Mesenchymal stem cell (in vitro differentiated cells and primary cell): Measurements from ENCODE around the gene TOMM70.
A peak's percentile ranks its signal among the peaks of the same experiment; 100 is the strongest.

ENCODE experiments used
- DNase-seq: peaks from one replicate; pipeline ENCODE4 v3.0.0-alpha.2; 2013
- H2AFZ ChIP-seq: one replicate; pipeline ENCODE4 v1.6.1; 2013; ENCODE audit warnings: low read depth, mild to moderate bottlenecking, control low read depth, inconsistent platforms, low read length, moderate library complexity
- H2AK5ac ChIP-seq: 2 replicates; pipeline ENCODE4 v1.6.1; 2013; ENCODE audit warnings: low read length, moderate library complexity, mild to moderate bottlenecking, inconsistent platforms; ENCODE audit not compliant: severe bottlenecking
- H2BK120ac ChIP-seq: one replicate; pipeline ENCODE4 v1.6.1; 2013; ENCODE audit warnings: low read depth, mild to moderate bottlenecking, inconsistent platforms, low read length, moderate library complexity
- H2BK12ac ChIP-seq, 2 experiments: one replicate each; pipeline ENCODE4 v1.6.1; 2013; ENCODE audit warnings: inconsistent platforms in 2 of 2, low read length in 2 of 2, mild to moderate bottlenecking in 2 of 2, moderate library complexity in 2 of 2, control low read depth in 1 of 2
- H2BK15ac ChIP-seq: one replicate; pipeline ENCODE4 v1.6.1; 2013; ENCODE audit warnings: mild to moderate bottlenecking, low read depth, inconsistent platforms; ENCODE audit not compliant: poor library complexity, severe bottlenecking
- H2BK5ac ChIP-seq: 2 replicates; pipeline ENCODE4 v1.6.1; 2013; ENCODE audit warnings: low read depth, mild to moderate bottlenecking, low read length, control low read depth, inconsistent platforms; ENCODE audit not compliant: poor library complexity, severe bottlenecking
- H3K14ac ChIP-seq, 2 experiments: one replicate each; pipeline ENCODE4 v1.6.1; 2013; ENCODE audit warnings: inconsistent platforms in 2 of 2, low read length in 2 of 2, control low read depth in 1 of 2, mild to moderate bottlenecking in 1 of 2, moderate library complexity in 1 of 2
- H3K18ac ChIP-seq, 2 experiments: one replicate each; pipeline ENCODE4 v1.6.1; 2013; ENCODE audit warnings: inconsistent platforms in 2 of 2, low read length in 2 of 2, control low read depth in 1 of 2, low read depth in 1 of 2, mild to moderate bottlenecking in 1 of 2
- H3K23ac ChIP-seq, 2 experiments: one replicate each; pipeline ENCODE4 v1.6.1; 2013; ENCODE audit warnings: inconsistent platforms in 2 of 2, low read length in 2 of 2, mild to moderate bottlenecking in 2 of 2, moderate library complexity in 2 of 2, control low read depth in 1 of 2
- H3K27ac ChIP-seq: 2 replicates; pipeline ENCODE4 v1.5.1; 2013; ENCODE audit warnings: mild to moderate bottlenecking, moderate library complexity, low read length, control low read depth, inconsistent platforms; ENCODE audit not compliant: poor library complexity, severe bottlenecking
- H3K27me3 ChIP-seq, 2 experiments: 2 replicates each; pipeline versions ENCODE4 v1.6.1 to v1.7.0; 2013; ENCODE audit warnings: low read length in 2 of 2, mild to moderate bottlenecking in 2 of 2, moderate library complexity in 2 of 2, control low read depth in 1 of 2, inconsistent platforms in 1 of 2; ENCODE audit not compliant: control insufficient read depth in 1 of 2, insufficient read depth in 1 of 2
- H3K36me3 ChIP-seq, 2 experiments: 2 replicates each; pipeline versions ENCODE4 v1.6.1 to v1.7.0; 2013; ENCODE audit warnings: low read length in 2 of 2, control low read depth in 1 of 2, inconsistent platforms in 1 of 2, low read depth in 1 of 2, mild to moderate bottlenecking in 1 of 2; ENCODE audit not compliant: insufficient read depth in 2 of 2, control insufficient read depth in 1 of 2
- H3K4ac ChIP-seq, 2 experiments: one replicate each; pipeline ENCODE4 v1.6.1; 2013; ENCODE audit warnings: inconsistent platforms in 2 of 2, low read length in 2 of 2, mild to moderate bottlenecking in 2 of 2, moderate library complexity in 2 of 2, control low read depth in 1 of 2, low read depth in 1 of 2
- H3K4me1 ChIP-seq: 2 replicates; pipeline ENCODE4 v1.6.1; 2013; ENCODE audit warnings: low read depth, low read length, control low read depth; ENCODE audit not compliant: control insufficient read depth, insufficient read depth
- H3K4me2 ChIP-seq: 2 replicates; pipeline ENCODE4 v1.6.1; 2013; ENCODE audit warnings: low read length, mild to moderate bottlenecking, inconsistent platforms; ENCODE audit not compliant: poor library complexity, severe bottlenecking
- H3K4me3 ChIP-seq, 2 experiments: 2 replicates each; pipeline versions ENCODE4 v1.5.1 to v1.7.0; 2013; ENCODE audit warnings: low read length in 2 of 2, mild to moderate bottlenecking in 2 of 2, control low read depth in 1 of 2, low read depth in 1 of 2; ENCODE audit not compliant: insufficient read depth in 1 of 2
- H3K79me1 ChIP-seq: replicated peaks from 2 replicates; pipeline ENCODE4 v1.6.1; 2013; ENCODE audit warnings: mild to moderate bottlenecking, control low read depth, low read length, inconsistent platforms; ENCODE audit not compliant: poor library complexity, severe bottlenecking
- H3K9ac ChIP-seq: 2 replicates; pipeline ENCODE4 v1.7.0; 2013; ENCODE audit warnings: mild to moderate bottlenecking, low read length, moderate library complexity
- H3K9me3 ChIP-seq: 2 replicates; pipeline ENCODE4 v1.7.0; 2013; ENCODE audit warnings: mild to moderate bottlenecking, low read length; ENCODE audit not compliant: control insufficient read depth
- H4K8ac ChIP-seq: one replicate; pipeline ENCODE4 v1.6.1; 2013; ENCODE audit warnings: inconsistent platforms, mild to moderate bottlenecking, low read length, moderate library complexity
- H4K91ac ChIP-seq: one replicate; pipeline ENCODE4 v1.6.1; 2013; ENCODE audit warnings: mild to moderate bottlenecking, low read length, inconsistent platforms
- WGBS: methylation state at CpG from one replicate; pipeline ENCODE4 v1.1.7; 2013; ENCODE audit warnings: mixed read lengths; 5-methylcytosine and 5-hydroxymethylcytosine counted together

The TOMM70 gene

DNA sequence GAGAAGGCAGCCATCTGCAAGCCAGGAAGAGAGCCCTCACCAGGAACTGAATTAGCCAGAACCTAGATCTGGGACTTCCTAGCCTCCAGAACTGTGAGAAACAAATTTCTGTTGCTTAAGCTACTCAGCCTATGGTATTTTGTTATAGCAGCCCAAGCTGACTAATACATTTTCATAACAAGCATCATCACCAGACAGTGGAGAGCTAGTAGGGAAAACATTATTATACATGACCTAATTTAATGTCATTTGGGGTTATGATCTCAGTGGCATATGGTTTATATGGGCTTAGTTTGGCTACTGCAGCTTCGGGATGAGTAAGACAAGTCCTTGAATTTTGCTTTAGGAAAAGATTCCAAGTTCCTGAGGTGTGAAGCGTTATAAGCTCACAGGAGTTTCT lies 36.1 kb upstream of the TOMM70 start:
- no peak overlapping the region for H2BK15ac ChIP-seq
- H2BK12ac ChIP-seq: no peak overlapping the region
- WGBS: 93% methylated on average over 2 of the region's 2 CpGs
- H4K91ac ChIP-seq: no peak overlapping the region
- no peak overlapping the region for H2AFZ ChIP-seq
- H2BK5ac ChIP-seq: no peak overlapping the region
- no peaks in the 10 kb centered on the region for H3K36me3 ChIP-seq
- no peak overlapping the region for H2AK5ac ChIP-seq
- no peak overlapping the region for H3K4me2 ChIP-seq
- no peak overlapping the region for H3K14ac ChIP-seq
- no peaks in the 10 kb centered on the region for H3K27me3 ChIP-seq
- H2BK120ac ChIP-seq: no peak overlapping the region
- no peak overlapping the region for H3K23ac ChIP-seq
- no peak overlapping the region for H3K9ac ChIP-seq
- no peak overlapping the region for H3K27ac ChIP-seq
- no peak overlapping the region for H3K18ac ChIP-seq
- H3K79me1 ChIP-seq: no peaks in the 10 kb centered on the region
- H3K9me3 ChIP-seq: peaks cover 13% of the 10 kb centered on the region
- H3K4me3 ChIP-seq: no peak overlapping the region
- H3K4ac ChIP-seq: no peak overlapping the region
- no peaks in the 10 kb centered on the region for H3K4me1 ChIP-seq
- H4K8ac ChIP-seq: no peak overlapping the region
- DNase-seq: peak; percentile 4

DNA sequence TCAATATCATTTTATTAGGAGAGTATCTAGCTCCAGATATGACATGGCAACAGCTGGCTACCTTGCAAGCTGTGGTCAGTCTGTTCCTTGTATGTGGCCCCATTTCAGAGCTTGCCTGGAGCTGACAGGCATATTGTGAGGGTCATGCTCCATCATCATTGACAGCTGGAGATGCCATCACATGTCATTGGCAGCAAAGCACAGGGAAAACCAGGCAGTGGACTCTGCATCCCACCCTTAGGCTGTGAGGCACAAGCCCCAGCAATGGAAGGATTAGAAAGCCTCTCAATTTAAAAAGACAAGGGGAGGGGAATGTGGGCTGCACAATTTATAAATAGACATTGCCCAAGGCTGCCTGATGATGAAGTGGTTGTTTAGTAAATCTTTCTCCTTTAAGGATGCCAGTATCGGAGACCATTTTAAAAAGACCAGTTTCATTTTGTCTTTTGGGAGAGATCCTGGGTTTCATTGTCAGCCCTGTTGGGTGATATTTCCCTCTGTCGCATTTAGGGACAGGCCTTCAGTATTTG lies 28.4 kb upstream of the TOMM70 start:
- Histone ChIP-seq H3K9me3 (no peaks in the 10 kb centered on the region), H3K4me3 (no peak overlapping the region), H3K9ac (no peak overlapping the region), H2AK5ac (no peak overlapping the region), H3K4me2 (no peak overlapping the region), H3K18ac (no peak overlapping the region), H2BK5ac (no peak overlapping the region), H2BK120ac (no peak overlapping the region), H3K27me3 (no peaks in the 10 kb centered on the region), H2BK12ac (no peak overlapping the region), H3K4me1 (no peaks in the 10 kb centered on the region), H3K14ac (no peak overlapping the region), H3K27ac (no peak overlapping the region), H4K91ac (no peak overlapping the region), H3K79me1 (no peaks in the 10 kb centered on the region), H3K36me3 (no peaks in the 10 kb centered on the region), H4K8ac (no peak overlapping the region), H2BK15ac (no peak overlapping the region), H3K4ac (no peak overlapping the region), H2AFZ (no peak overlapping the region), H3K23ac (peak overlapping the region in 1 of 2 experiments; percentile 93)
- DNase-seq: no peak
- WGBS: 91% methylated on average over 2 of the region's 2 CpGs

GRCh38 chr3:100427699-100428098 lies 26.8 kb upstream of the TOMM70 start:
- Histone ChIP-seq H3K4me1 (no peaks in the 10 kb centered on the region), H3K9me3 (no peaks in the 10 kb centered on the region), H2AFZ (no peak overlapping the region), H3K9ac (no peak overlapping the region), H3K18ac (no peak overlapping the region), H3K79me1 (no peaks in the 10 kb centered on the region), H3K27ac (no peak overlapping the region), H2BK5ac (no peak overlapping the region), H3K14ac (no peak overlapping the region), H4K91ac (no peak overlapping the region), H2BK120ac (no peak overlapping the region), H3K4ac (no peak overlapping the region), H2BK15ac (no peak overlapping the region), H3K36me3 (no peaks in the 10 kb centered on the region), H3K23ac (no peak overlapping the region), H3K4me2 (no peak overlapping the region), H3K4me3 (no peak overlapping the region), H4K8ac (no peak overlapping the region), H2AK5ac (no peak overlapping the region), H3K27me3 (no peaks in the 10 kb centered on the region), H2BK12ac (no peak overlapping the region)
- 81% methylated on average over 2 of the region's 2 CpGs for WGBS
- peak; percentile 16 for DNase-seq

DNA sequence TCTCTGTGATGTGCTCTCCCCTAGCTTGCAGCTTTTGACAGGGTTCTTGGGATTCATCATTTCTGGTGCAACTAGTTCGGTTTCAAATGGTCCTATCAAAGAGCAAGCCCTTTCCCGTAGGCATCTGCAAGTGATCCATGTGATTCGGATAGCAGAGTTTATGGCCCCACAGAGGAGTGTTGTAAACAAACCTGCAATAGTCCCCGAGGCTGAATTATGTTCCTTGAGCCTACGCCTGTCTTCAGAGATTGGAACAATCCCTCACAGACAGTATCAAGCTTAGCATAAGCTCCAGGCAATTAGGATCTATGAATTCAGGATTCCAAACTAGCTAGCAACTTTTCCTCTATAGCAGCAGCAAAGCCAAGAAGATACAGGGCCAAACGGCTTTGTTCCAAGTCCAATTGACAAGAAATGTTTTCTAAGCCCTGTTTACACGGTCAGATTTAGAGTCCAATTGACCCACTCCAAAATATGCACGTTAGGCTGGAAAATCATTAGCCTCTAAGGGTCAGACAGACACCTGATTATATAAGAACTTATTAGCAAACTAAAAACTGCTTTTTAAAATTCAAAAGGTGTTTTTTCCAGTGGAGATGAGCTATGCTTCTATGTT lies 25.3 kb upstream of the TOMM70 start:
- H3K4ac ChIP-seq: no peak overlapping the region
- H3K4me2 ChIP-seq: no peak overlapping the region
- no peak overlapping the region for H2BK5ac ChIP-seq
- no peak overlapping the region for H3K4me3 ChIP-seq
- no peak overlapping the region for H2AK5ac ChIP-seq
- H3K23ac ChIP-seq: peak overlapping the region in 1 of 2 experiments; percentile 89
- no peak overlapping the region for H4K91ac ChIP-seq
- H2BK120ac ChIP-seq: no peak overlapping the region
- DNase-seq: no peak
- H3K18ac ChIP-seq: peak overlapping the region in 1 of 2 experiments; percentile 40
- no peak overlapping the region for H4K8ac ChIP-seq
- no peaks in the 10 kb centered on the region for H3K79me1 ChIP-seq
- H3K27me3 ChIP-seq: no peaks in the 10 kb centered on the region
- 41% methylated on average over 7 of the region's 8 CpGs for WGBS
- H3K9ac ChIP-seq: no peak overlapping the region
- H3K14ac ChIP-seq: no peak overlapping the region
- no peak overlapping the region for H3K27ac ChIP-seq
- H2BK12ac ChIP-seq: no peak overlapping the region
- H3K36me3 ChIP-seq: no peaks in the 10 kb centered on the region
- H2AFZ ChIP-seq: no peak overlapping the region
- H3K9me3 ChIP-seq: no peaks in the 10 kb centered on the region
- H2BK15ac ChIP-seq: no peak overlapping the region
- H3K4me1 ChIP-seq: no peaks in the 10 kb centered on the region
